GM18519 (cell line): ENCODE results near the gene MORC2.

Experiments used
- ATAC-seq: cut with Tn5 transposase; IDR thresholded peaks from one replicate; pipeline ENCODE4 v1.9.1; 2021; ENCODE audit warnings: mild to moderate bottlenecking, moderate library complexity; ENCODE audit not compliant: unreplicated experiment, low FRiP score

The MORC2 gene

DNA sequence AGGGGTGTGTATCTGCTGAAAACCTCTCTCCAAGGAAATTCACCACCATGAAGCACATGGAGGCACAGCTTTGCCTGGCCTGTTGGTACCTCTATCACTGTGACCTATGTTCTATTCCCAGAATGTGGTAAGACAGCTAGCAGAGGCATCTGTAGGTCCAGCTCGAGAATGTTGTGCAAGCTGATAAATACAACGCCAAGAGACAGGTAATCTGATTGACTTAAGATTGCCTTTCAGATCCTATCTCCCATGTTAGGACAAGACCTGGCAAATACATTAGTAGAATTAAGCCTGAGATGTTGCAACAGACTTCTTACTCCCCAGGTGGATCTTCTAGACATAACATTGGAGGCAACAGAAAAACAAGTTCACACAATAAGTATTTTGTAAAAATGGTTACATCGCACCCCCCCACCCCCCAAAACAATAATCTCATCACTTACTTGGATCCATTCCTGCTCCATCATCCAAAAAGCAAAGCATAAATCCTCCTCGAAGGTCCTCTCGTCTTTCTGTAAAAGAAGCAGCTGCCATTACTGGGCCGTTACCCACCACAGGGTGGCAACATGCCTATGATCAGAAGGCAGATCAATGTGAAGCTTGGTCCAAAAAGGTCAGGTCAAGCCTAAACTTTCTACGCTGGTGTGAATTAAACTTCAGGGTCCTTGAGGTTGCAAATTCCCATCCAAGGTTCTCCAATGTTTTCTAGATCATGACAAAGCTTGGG is 18.5 kb downstream of the MORC2 start:
- ATAC-seq, result no peak

- no peak for ATAC-seq
These were observed 19.6 kb downstream of the MORC2 start for GRCh38 chr22:30948930-30949342.

DNA sequence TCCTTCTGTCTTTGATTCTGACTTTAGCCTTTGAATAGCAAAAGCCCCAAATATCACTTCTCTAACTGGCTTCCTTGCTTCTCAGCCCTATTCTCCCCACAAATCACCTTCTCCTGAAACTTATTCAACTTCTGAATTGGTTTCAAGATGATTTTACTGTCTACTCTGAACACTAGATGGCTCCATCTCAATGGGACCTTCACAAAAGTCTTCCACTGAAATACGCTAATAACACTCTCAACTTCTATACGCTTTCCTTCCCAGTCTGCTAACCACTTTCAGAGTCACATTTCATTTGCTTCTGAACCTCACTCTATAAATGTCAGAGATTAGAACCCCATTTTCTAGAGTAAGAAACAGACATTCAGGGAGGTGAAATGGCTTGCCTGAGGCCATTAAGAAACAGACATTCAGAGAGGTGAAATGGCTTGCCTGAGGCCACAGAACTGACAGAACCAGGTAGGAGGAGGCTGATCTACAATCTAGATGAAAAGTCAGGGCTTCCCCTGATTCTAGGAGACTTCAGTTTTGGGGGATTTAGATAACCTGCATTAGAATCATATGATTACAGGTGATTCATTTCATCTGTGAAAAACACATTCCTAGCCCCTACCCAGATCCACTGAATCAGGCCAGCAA is 20.6 kb downstream of the MORC2 start:
- ATAC-seq, result no peak

DNA sequence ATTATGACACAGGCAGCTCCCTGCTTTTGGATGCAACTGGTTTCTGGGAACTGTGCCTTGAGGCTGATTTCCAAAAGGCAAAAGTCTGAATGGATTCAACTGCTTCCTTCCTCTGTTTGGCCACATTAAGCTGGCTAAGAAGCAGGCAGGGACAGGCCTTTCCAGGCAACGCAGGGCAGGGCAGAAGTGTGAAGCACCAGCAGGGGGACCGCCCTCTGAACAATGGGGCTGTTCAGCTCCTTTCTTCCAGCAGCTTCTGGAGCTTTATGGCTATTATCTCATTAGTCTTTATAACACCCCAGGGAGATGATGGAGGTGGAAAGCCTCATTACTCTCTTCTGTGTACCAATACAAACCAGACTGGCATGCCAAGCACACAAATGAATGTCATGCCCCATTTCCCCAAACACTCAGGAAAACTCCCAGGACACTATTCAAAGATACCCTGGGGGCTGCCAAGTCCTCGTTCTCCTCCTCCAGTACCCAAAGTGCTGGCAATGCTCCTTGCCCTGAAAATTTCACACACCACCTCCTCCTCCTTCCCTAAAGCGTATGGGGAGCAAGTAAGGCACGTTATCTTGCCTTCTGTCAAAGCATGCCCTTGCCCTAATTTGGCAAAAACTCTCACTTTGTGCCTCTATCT is 21.3 kb downstream of the MORC2 start:
- ATAC-seq, result no peak

- ATAC-seq, result no peak
These were observed 22.2 kb downstream of the MORC2 start for GRCh38 chr22:30946354-30946753.

GRCh38 chr22:30945653-30946052 is 22.9 kb downstream of the MORC2 start:
- no peak for ATAC-seq

- ATAC-seq, result no peak
These were observed 23.6 kb downstream of the MORC2 start for GRCh38 chr22:30944986-30945385.

GRCh38 chr22:30943368-30943767 is 25.2 kb downstream of the MORC2 start:
- ATAC-seq, result no peak

DNA sequence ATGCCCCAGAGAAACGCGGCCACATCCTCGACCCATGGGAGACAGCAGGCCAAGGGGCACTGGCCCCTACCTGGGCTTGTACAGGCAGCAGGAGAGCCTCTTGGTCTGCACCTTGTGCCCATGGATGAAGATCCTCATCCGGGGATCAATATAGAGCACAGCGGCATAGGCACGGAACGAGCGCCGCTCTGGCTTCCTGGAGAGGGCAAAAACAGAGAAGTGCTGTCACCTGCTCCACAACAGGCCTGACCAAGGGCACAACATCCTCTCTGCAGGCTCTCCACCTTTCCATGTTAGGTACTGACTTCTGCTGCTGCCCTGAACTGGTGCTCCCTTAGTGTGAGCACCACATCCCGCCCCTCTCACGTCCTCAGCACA is 27.2 kb downstream of the MORC2 start:
- no peak for ATAC-seq

DNA sequence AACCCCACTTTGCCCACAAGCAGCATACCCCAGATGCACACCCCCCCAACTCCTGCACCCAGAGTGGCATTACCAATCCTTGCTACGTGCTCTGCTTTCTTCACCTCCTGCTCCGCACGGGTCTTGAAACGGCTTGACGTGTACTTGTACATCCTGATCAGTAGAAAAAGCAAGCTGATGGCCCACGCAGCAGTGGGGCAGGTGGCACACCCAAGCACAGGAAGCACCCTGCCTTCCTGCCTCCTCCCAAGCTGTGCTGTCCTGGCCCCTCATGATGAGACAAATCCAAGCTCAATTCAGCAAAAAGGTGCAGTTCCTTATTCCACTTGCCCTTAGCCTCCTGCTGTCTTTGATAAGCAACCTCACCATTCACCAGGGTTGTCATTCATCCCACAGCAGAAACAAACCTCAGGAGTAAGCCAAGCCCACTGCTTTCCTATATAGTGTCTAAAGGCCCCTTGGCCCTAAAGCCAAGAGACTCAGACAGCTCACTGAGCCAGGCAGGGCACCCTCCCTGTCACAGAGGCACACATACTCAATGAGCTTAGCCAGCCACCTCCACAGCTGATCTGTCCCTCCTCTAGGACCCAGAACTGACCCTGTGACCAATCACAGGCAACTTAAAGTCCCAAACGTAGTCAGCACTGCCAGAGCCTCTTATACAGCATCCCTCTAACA is 27.8 kb downstream of the MORC2 start:
- no peak for ATAC-seq

DNA sequence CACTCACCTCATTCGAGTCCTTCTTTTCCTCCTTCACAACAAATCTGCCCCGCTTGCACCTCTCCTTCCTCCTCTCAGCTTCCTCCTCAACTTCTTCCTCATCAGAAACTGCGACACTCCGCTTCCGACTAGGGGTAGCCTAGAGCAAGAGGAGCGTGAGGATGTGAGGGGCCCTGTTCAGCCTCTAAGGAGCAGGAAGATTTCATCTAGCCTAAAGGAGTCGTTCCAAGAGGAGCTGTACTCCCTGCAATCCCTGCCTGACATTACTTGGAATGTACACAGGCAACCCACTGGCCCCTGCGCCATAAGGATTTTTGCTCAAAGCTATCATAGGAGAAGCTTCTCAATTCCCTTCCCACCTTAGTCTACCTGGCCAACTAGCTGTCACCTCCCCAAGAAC is 34.5 kb downstream of the MORC2 start:
- ATAC-seq, result no peak

DNA sequence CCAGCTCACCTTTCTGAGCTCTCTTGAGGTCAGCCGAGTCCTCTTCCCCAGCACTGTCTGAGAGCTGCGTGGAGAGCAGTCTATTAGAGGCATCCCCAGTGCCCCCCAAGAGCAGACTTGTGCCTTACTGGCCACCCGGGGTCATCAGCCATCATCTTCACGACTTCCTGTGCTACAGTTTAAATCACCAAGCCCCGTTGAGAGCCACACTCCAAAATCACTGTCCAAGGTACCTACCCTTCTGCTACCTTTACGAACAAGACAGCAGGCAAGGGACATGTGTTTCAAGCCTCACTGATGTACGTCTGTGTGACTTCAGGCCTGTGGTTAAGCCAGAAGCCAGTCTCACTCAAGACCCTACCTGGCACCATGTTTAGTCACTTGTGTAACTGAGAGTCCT is 35.1 kb downstream of the MORC2 start:
- ATAC-seq, result no peak

DNA sequence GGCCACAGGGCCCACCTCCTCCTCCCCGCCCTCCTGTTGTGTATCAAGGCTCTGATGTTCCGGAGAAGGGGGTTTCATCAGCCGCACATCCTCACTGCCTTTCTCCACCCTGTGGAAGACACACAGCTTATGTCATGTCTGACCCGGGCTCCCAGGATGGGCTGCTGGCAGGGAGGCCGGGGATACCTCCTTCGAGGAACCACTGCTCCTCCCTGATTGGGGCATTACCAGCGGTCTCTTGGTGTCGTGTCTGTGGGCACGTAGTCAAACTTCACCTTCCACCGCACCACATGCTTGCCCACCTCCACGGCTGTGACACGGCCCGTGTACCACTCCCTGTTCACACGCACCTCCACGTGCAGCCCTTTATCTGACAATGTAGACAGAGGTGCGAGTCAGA is 35.9 kb downstream of the MORC2 start:
- ATAC-seq, result no peak

- no peak for ATAC-seq
These were observed 36.9 kb downstream of the MORC2 start for GRCh38 chr22:30931541-30932300.

- ATAC-seq, result no peak
These were observed 38.3 kb downstream of the MORC2 start for GRCh38 chr22:30930228-30930627.

DNA sequence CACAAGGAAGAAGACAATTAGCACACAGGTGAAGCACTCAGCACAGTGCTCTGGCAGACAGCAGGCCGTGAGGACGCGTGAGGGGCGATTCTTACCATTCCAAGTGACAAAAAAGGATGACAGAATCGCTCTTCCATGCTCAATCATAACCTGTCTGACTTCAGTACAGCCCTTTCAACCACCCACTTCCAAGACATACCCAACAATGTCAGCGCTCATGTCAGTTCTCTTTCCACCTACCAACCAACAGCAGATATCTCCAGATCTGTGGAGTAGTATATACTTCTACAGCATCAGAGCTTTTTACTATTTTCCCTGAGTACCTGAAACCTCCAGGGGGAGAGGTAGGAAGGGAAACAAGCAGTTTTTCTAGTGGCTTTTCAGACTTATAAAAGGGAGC is 40.2 kb downstream of the MORC2 start:
- ATAC-seq, result no peak

- ATAC-seq, result no peak
These were observed 40.8 kb downstream of the MORC2 start for GRCh38 chr22:30927806-30928205.

DNA sequence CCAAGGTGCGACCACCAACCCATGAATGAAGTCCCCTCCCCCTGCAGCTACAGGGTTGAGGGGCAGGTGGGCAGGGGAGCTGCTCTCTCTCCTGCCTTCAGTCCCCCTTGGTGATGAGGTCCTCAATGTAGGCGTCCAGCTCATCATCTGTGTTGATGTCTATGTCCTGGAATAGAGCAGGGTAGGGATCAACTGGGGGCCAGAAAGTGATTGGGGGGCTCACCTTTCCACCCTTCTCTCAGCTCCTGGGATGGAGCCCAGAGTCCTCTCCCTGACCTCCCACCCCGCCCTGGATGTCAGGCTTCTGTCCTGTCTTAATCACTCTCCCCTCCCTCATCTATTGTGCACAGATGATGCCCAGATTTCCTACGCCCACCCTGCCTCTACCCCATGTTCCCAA is 41.9 kb downstream of the MORC2 start:
- ATAC-seq, result no peak

DNA sequence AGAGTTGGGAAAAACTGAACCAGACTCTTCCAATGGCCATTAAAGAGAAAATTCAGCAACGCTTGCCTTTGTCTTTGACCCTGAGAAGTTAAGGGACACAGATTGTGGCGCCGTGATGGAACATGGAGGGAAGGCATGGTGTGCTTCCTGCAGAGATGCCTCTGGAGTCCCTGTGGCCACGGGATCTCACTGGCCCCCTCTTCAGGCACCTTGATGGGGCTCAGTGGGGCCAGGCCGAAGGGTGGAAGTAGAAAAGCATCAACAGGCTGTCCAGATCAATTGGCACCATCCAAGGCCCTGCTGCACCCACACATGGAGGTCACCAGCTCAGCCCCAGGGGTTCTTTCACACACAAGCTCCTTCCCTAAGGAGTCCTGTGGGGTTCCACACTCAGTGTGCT is 42.9 kb downstream of the MORC2 start:
- no peak for ATAC-seq

DNA sequence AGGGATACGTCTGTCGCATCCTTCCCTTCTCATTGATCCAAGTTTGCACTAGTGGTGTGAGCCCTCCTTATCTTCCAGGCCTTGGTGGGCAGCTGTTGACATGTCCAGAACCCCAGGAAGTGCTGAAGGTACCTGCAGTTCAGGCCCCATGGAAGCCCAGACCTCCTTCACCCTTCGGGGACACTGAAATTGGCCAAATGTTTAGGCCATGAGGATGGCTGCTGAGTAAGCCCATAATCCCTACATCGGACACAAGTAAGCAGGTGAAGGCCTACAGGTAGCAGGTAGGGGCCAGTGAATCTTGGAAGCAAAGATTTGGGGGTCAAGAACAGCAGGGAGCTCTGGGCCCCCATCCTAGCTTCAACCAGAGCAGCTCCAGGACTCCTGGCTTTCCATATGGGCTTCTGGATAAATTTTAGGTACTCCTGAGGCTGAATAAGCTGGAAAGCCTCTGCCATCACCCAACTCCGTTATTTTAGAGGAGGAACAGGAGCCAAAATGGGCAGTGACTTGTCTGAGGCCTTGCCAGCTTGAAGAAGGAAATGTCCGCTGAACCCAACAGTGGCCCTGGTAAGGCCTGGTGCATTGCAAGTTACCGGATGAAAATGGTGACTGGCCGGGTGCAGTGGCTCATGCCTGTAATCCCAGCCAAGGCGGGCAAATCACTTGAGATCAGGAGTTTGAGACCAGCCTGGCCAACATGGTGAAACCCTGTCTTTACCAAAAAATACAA is 45.2 kb downstream of the MORC2 start:
- no peak for ATAC-seq
